Neural progenitor cell (in vitro differentiated cells): ENCODE results near the gene ACOT7.

Source experiments
- EZH2 ChIP-seq: fragments of 200-600 bp; sonication (generic); IDR thresholded peaks from 2 replicates; pipeline ENCODE4 v1.6.1; 2017; ENCODE audit warnings: antibody characterized with exemption, mild to moderate bottlenecking, moderate library complexity
- EZH2phosphoT487 ChIP-seq: fragments of 200-600 bp; sonication (generic); IDR thresholded peaks from 2 replicates; pipeline ENCODE4 v1.6.1; 2017; ENCODE audit warnings: antibody characterized with exemption
- TF ChIP-seq, protein P1 (sequence below): fragments of 200-600 bp; sonication (generic); IDR thresholded peaks from 2 replicates; pipeline ENCODE4 v1.5.1; 2017; ENCODE audit warnings: antibody characterized with exemption, mild to moderate bottlenecking

DNA sequence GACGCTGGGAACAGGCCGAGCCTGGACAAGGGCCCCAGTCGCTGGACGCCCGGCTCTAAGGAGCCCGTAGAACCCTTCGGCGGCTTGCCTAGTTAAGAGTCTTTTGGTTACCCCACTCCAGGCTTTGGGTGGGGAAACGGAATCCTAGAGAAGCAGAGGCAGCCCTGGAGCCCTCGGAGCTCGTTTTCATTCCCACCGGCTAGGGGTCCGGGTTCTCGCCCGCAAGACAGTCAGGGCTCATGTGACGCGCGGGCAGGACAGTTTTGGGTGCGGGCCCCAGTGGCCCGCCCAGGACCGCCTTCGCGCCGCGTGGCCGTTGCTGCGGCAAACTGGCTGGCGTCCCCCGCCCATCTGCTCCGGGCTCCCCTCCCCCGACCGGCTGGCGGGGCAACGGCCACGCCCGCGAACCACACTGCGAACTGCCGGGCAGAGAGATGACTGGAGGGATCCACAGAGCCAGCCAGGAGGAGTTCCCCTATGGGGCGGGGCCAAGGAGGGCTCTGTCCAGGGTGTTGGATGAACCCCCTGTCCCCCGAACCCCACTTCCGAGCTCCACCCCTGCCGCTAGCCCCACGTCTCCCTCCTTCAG is 27.0 kb upstream of the ACOT7 start:
- TF ChIP-seq, protein P1, sequence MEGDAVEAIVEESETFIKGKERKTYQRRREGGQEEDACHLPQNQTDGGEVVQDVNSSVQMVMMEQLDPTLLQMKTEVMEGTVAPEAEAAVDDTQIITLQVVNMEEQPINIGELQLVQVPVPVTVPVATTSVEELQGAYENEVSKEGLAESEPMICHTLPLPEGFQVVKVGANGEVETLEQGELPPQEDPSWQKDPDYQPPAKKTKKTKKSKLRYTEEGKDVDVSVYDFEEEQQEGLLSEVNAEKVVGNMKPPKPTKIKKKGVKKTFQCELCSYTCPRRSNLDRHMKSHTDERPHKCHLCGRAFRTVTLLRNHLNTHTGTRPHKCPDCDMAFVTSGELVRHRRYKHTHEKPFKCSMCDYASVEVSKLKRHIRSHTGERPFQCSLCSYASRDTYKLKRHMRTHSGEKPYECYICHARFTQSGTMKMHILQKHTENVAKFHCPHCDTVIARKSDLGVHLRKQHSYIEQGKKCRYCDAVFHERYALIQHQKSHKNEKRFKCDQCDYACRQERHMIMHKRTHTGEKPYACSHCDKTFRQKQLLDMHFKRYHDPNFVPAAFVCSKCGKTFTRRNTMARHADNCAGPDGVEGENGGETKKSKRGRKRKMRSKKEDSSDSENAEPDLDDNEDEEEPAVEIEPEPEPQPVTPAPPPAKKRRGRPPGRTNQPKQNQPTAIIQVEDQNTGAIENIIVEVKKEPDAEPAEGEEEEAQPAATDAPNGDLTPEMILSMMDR, result no peak
- TF ChIP-seq EZH2 (peak; percentile 30), EZH2phosphoT487 (peak; percentile 70)
